ENCODE measurements around the gene PLEKHA1. TPM values are rescaled to one million over a fixed set of nuclear protein-coding genes. Genes with fewer than 3 reads are reported as not detected.

The PLEKHA1 gene
- total RNA-seq, 1 experiment from 2014 or later: 30.6 TPM

GRCh38 chr10:122461729-122462532 lies 87.4 kb downstream of the PLEKHA1 start:
- ATAC-seq (no peak), DNase-seq (ENCODE audit: low read depth, low spot score) (no peak)
- intact Hi-C loops (cut with micrococcal nuclease): no loop called here
- ChIA-PET CTCF (no interaction called here), RAD21 (ENCODE audit: low non-redundant PET in 1 of 2, low total read pairs in 2 of 2, uncharacterized antibody in 2 of 2, unreplicated experiment in 2 of 2) (no interaction called here), POLR2A (no interaction called here)
- Histone ChIP-seq H3K79me2 (ENCODE audit: insufficient read depth, low read length) (no peaks in the 10 kb centered on the region), H3K4me2 (ENCODE audit: low read length) (no peak overlapping the region), H3K27me3 (ENCODE audit: insufficient read depth, low read length) (peaks cover 30% of the 10 kb centered on the region; the same call in 1 of the 2 replicates), H3K27ac (ENCODE audit: low read depth, low read length) (no peak overlapping the region; the same call in 1 of the 2 replicates), H3K4me3 (replicated peaks in 1 of 2; ENCODE audit: low read depth in 1 of 2, low read length in 2 of 2) (no peak overlapping the region), H3K4me1 (ENCODE audit: control insufficient read depth in 1 of 2, insufficient read depth in 2 of 2, low read length in 2 of 2) (no peaks in the 10 kb centered on the region), H3K9me2 (ENCODE audit: insufficient read depth) (no peaks in the 10 kb centered on the region), H3K9ac (ENCODE audit: low read length) (no peak overlapping the region), H3K36me3 (ENCODE audit: control insufficient read depth in 1 of 2, insufficient read depth in 2 of 2, low read length in 2 of 2) (no peaks in the 10 kb centered on the region), H2AFZ (ENCODE audit: low read depth, low read length, poor library complexity, severe bottlenecking) (no peak overlapping the region), H4K20me1 (ENCODE audit: insufficient read depth) (no peaks in the 10 kb centered on the region), H3K9me3 (ENCODE audit: control insufficient read depth in 1 of 2, insufficient read depth in 1 of 2, low read depth in 1 of 2, low read length in 2 of 2) (no peaks in the 10 kb centered on the region)
- no TSS peak for BruUV-seq (replicated peaks)
- TF ChIP-seq, protein P1, sequence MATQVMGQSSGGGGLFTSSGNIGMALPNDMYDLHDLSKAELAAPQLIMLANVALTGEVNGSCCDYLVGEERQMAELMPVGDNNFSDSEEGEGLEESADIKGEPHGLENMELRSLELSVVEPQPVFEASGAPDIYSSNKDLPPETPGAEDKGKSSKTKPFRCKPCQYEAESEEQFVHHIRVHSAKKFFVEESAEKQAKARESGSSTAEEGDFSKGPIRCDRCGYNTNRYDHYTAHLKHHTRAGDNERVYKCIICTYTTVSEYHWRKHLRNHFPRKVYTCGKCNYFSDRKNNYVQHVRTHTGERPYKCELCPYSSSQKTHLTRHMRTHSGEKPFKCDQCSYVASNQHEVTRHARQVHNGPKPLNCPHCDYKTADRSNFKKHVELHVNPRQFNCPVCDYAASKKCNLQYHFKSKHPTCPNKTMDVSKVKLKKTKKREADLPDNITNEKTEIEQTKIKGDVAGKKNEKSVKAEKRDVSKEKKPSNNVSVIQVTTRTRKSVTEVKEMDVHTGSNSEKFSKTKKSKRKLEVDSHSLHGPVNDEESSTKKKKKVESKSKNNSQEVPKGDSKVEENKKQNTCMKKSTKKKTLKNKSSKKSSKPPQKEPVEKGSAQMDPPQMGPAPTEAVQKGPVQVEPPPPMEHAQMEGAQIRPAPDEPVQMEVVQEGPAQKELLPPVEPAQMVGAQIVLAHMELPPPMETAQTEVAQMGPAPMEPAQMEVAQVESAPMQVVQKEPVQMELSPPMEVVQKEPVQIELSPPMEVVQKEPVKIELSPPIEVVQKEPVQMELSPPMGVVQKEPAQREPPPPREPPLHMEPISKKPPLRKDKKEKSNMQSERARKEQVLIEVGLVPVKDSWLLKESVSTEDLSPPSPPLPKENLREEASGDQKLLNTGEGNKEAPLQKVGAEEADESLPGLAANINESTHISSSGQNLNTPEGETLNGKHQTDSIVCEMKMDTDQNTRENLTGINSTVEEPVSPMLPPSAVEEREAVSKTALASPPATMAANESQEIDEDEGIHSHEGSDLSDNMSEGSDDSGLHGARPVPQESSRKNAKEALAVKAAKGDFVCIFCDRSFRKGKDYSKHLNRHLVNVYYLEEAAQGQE (IDR thresholded peaks at IDR 0.05; ENCODE audit: low read depth): no peak
- TF ChIP-seq CBX3 (IDR thresholded peaks at IDR 0.05; ENCODE audit: low read depth) (no peak), CTCF (IDR thresholded peaks at IDR 0.05 in 2 of 3, conservative IDR thresholded peaks at IDR 0.05 in 1 of 3; ENCODE audit: borderline replicate concordance in 1 of 3, insufficient read depth in 1 of 3, low read depth in 2 of 3, low read length in 2 of 3) (no peak), JUND (IDR thresholded peaks at IDR 0.05) (no peak), ZFX (IDR thresholded peaks at IDR 0.05) (no peak), FOSL1 (IDR thresholded peaks at IDR 0.05; ENCODE audit: low read depth) (no peak), YY1 (IDR thresholded peaks at IDR 0.05; ENCODE audit: extremely low read depth, insufficient replicate concordance, low read depth, low read length) (no peak), RAD21 (IDR thresholded peaks at IDR 0.05; ENCODE audit: low read depth) (no peak), SRF (IDR thresholded peaks at IDR 0.05; ENCODE audit: low read depth) (no peak), EZH2phosphoT487 (IDR thresholded peaks at IDR 0.05; ENCODE audit: borderline replicate concordance) (no peak), POLR2A (IDR thresholded peaks at IDR 0.05; ENCODE audit: borderline replicate concordance, extremely low read depth, insufficient read depth, insufficient read length) (no peak), ZNF274 (IDR thresholded peaks at IDR 0.05; ENCODE audit: low read depth, low read length) (no peak), POLR2AphosphoS5 (IDR thresholded peaks at IDR 0.05; ENCODE audit: low read depth, low read length) (no peak)
- TF ChIP-seq, protein P2, sequence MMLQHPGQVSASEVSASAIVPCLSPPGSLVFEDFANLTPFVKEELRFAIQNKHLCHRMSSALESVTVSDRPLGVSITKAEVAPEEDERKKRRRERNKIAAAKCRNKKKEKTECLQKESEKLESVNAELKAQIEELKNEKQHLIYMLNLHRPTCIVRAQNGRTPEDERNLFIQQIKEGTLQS (IDR thresholded peaks at IDR 0.05): no peak
- TF ChIP-seq, protein P3, sequence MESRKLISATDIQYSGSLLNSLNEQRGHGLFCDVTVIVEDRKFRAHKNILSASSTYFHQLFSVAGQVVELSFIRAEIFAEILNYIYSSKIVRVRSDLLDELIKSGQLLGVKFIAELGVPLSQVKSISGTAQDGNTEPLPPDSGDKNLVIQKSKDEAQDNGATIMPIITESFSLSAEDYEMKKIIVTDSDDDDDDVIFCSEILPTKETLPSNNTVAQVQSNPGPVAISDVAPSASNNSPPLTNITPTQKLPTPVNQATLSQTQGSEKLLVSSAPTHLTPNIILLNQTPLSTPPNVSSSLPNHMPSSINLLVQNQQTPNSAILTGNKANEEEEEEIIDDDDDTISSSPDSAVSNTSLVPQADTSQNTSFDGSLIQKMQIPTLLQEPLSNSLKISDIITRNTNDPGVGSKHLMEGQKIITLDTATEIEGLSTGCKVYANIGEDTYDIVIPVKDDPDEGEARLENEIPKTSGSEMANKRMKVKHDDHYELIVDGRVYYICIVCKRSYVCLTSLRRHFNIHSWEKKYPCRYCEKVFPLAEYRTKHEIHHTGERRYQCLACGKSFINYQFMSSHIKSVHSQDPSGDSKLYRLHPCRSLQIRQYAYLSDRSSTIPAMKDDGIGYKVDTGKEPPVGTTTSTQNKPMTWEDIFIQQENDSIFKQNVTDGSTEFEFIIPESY (IDR thresholded peaks at IDR 0.05; ENCODE audit: extremely low read depth, insufficient replicate concordance, low read length): no peak
